ENCODE measurements around the gene NOBOX.

DNA sequence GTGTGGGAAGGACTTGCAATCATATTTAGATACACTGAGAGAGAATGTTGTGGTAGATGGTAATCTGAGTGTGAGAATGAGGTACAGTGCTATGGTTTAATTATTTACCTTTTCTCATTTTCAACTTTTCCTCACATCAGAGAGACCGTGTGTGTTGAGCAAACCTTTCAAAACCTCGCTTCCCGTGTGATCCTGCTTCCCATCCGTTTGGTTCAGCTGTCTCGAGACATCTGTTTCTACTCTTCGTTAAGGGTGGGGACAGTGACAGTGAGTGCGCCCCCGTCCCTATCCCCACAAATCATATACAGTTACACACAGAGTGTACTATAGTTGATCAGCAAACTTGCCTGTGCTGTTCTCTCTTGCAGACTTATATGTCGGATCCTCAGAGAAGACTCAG lies 33.0 kb upstream of the NOBOX start:
- TF ChIP-seq POLR2AphosphoS5 (IDR thresholded peaks at IDR 0.05; ENCODE audit: low read depth, low read length) (no peak), POLR2A (IDR thresholded peaks at IDR 0.05; ENCODE audit: low read depth, low read length) (no peak), PAX5 (IDR thresholded peaks at IDR 0.05; ENCODE audit: insufficient read depth, low read length, severe bottlenecking) (no peak), TAF1 (IDR thresholded peaks at IDR 0.05; ENCODE audit: low read depth, low read length) (no peak), SPI1 (IDR thresholded peaks at IDR 0.05; ENCODE audit: low read depth, low read length) (no peak), POU2F2 (IDR thresholded peaks at IDR 0.05; ENCODE audit: low read depth, low read length) (no peak)
